ENCODE data around the gene SMC6. TPM values are rescaled to one million over a fixed set of nuclear protein-coding genes. Genes with fewer than 3 reads are reported as not detected.
A peak's percentile ranks its signal among the peaks of the same experiment; 100 is the strongest.

The SMC6 gene
- total RNA-seq, 1 experiment from 2014 or later, result 40.3 TPM

GRCh38 chr2:17759805-17760204, 6.2 kb upstream of the SMC6 start:
- Histone ChIP-seq H4K8ac (replicated peaks; ENCODE audit: insufficient read length, low read depth, low read length) (no peak overlapping the region), H3K56ac (ENCODE audit: insufficient read length, low read depth, low read length) (no peak overlapping the region)
- WGBS (ENCODE audit: extremely low coverage, insufficient read length, low lambda C conversion rate), result no CpG with 5 or more reads among the region's 2 CpGs

More at GRCh38 chr2:17759805-17760204, 6.2 kb upstream of the SMC6 start:
- Histone ChIP-seq H2BK120ac (ENCODE audit: low read depth, low read length, poor library complexity, severe bottlenecking) (no peak overlapping the region), H3K4me2 (ENCODE audit: insufficient read depth, insufficient read length, low read length) (no peak overlapping the region), H2AFZ (ENCODE audit: low read length) (no peak overlapping the region), H2AK5ac (ENCODE audit: insufficient read length, low read length) (no peak overlapping the region), H3K9me3 (ENCODE audit: control insufficient read depth, low read depth, low read length) (no peaks in the 10 kb centered on the region), H3K9ac (ENCODE audit: extremely low read depth, insufficient read length, low read length) (no peak overlapping the region), H3T11ph (ENCODE audit: low read length) (no peak overlapping the region), H3K23ac (ENCODE audit: insufficient read length, low read depth, low read length) (no peak overlapping the region), H2BK20ac (ENCODE audit: low read depth, low read length, poor library complexity, severe bottlenecking) (no peak overlapping the region), H3K4ac (ENCODE audit: low read depth, low read length) (no peak overlapping the region), H3K27me3 (ENCODE audit: insufficient read depth, low read length) (no peaks in the 10 kb centered on the region), H3K4me1 (ENCODE audit: insufficient read depth, low read length) (no peaks in the 10 kb centered on the region; the same call in 1 of the 2 replicates), H4K5ac (ENCODE audit: insufficient read length, low read depth, low read length) (no peak overlapping the region), H3K79me1 (ENCODE audit: insufficient read depth, low read depth, low read length, poor library complexity, severe bottlenecking) (no peaks in the 10 kb centered on the region), H3K79me2 (ENCODE audit: insufficient read depth, low read length) (peaks cover 5% of the 10 kb centered on the region; the same call in 1 of the 2 replicates), H4K91ac (ENCODE audit: insufficient read length, low read depth, low read length) (no peak overlapping the region), H3K23me2 (ENCODE audit: insufficient read length, low read depth, low read length, poor library complexity, severe bottlenecking) (peaks cover under 1% of the 10 kb centered on the region), H2BK12ac (ENCODE audit: insufficient read length, low read depth, low read length) (no peak overlapping the region), H4K20me1 (ENCODE audit: control insufficient read depth, insufficient read depth, insufficient read length) (no peaks in the 10 kb centered on the region), H3K18ac (ENCODE audit: insufficient read length, low read depth, low read length) (no peak overlapping the region), H2BK15ac (ENCODE audit: low read depth, low read length) (no peak overlapping the region), H3K14ac (ENCODE audit: insufficient read depth, low read length) (no peak overlapping the region), H2BK5ac (ENCODE audit: insufficient read length, low read length) (no peak overlapping the region), H3K27ac (ENCODE audit: insufficient read length, low read depth, low read length) (no peak overlapping the region)
- peak overlapping the region in 1 of 3 experiments; percentile 76; a peak in 1 of 7 replicates for H3K27ac Mint-ChIP-seq
- H3K9me3 Mint-ChIP-seq, result no peaks in the 10 kb centered on the region
- TF ChIP-seq CTCF (conservative IDR thresholded peaks at IDR 0.05), result no peak
- DNase-seq, result no peak
- H3K4me3 Mint-ChIP-seq, result no peak overlapping the region
- H3K27me3 Mint-ChIP-seq (ENCODE audit: low read depth), result no peaks in the 10 kb centered on the region
- peaks cover 12 to 36% (median 33%) of the 10 kb centered on the region in 3 experiments; a peak in 6 of 7 replicates for H3K36me3 Mint-ChIP-seq (ENCODE audit: insufficient read depth in 1 of 3, low read depth in 3 of 3)
- H3K4me1 Mint-ChIP-seq, result peaks cover 4 to 10% of the 10 kb centered on the region in 2 experiments
